ENCODE measurements around the gene FNDC10. TPM values are rescaled to one million over a fixed set of nuclear protein-coding genes. Genes with fewer than 3 reads are reported as not detected.

FNDC10 gene
- total and polyA plus RNA-seq, 5 donors from 2014 or later: 0.21 to 0.96 (median 0.32) TPM

GRCh38 chr1:1616045-1616790, 16.3 kb upstream of the FNDC10 start:
- Mint-ChIP-seq H3K9me3 (peaks cover 0 to 1% (median 0%) of the 10 kb centered on the region in 7 donors), H3K4me3 (peak overlapping the region; percentile 85 to 90 (median 87)), H3K4me1 (peaks cover 5 to 30% (median 13%) of the 10 kb centered on the region in 4 donors), H3K27me3 (no peaks in the 10 kb centered on the region), H3K36me3 (peaks cover 5% of the 10 kb centered on the region), H3K27ac (peak overlapping the region; percentile 67 to 83 (median 77))
- DNase-seq (peak in 2 of 3 donors; percentile 42 to 46), ATAC-seq (ENCODE audit: low read depth in 2 of 2) (peak in 1 of 2 donors; percentile 3)
- Histone ChIP-seq H3K27ac (ENCODE audit: insufficient read depth, low read length, poor library complexity, severe bottlenecking) (peak overlapping the region; percentile 100), H3K4me3 (ENCODE audit: low read depth, low read length) (no peak overlapping the region), H3K4me1 (ENCODE audit: control insufficient read depth, insufficient read depth, low read length, poor library complexity, severe bottlenecking) (peaks cover 27% of the 10 kb centered on the region), H3K27me3 (ENCODE audit: control insufficient read depth, insufficient read depth, low read length) (no peaks in the 10 kb centered on the region), H3K36me3 (ENCODE audit: control insufficient read depth, insufficient read depth, low read length) (peaks cover 2% of the 10 kb centered on the region), H3K9me3 (ENCODE audit: control insufficient read depth in 2 of 2, low read length in 2 of 2) (no peaks in the 10 kb centered on the region)

GRCh38 chr1:1615256-1616044, 15.5 kb upstream of the FNDC10 start, which contains the start of gene MIB2:
Gene MIB2, plus strand, starts transcription at chr1:1615500. Its CDS starts 7,953 bp downstream, at chr1:1623453.
- Histone ChIP-seq H3K27me3 (ENCODE audit: control insufficient read depth, insufficient read depth, low read length) (no peaks in the 10 kb centered on the region), H3K36me3 (ENCODE audit: control insufficient read depth, insufficient read depth, low read length) (peaks cover 2% of the 10 kb centered on the region), H3K4me1 (ENCODE audit: control insufficient read depth, insufficient read depth, low read length, poor library complexity, severe bottlenecking) (peaks cover 27% of the 10 kb centered on the region), H3K27ac (ENCODE audit: insufficient read depth, low read length, poor library complexity, severe bottlenecking) (peak within 1 kb of the TSS; percentile 100), H3K4me3 (ENCODE audit: low read depth, low read length) (peak within 1 kb of the TSS; percentile 80), H3K9me3 (ENCODE audit: control insufficient read depth in 2 of 2, low read length in 2 of 2) (no peaks in the 10 kb centered on the region)
- Mint-ChIP-seq H3K36me3 (peaks cover 5% of the 10 kb centered on the region), H3K27ac (peak within 1 kb of the TSS; percentile 95 to 97 (median 97)), H3K27me3 (no peaks in the 10 kb centered on the region), H3K9me3 (peaks cover 0 to 1% (median 0%) of the 10 kb centered on the region in 7 donors), H3K4me1 (peaks cover 5 to 32% (median 13%) of the 10 kb centered on the region in 4 donors), H3K4me3 (peak within 1 kb of the TSS; percentile 95 to 98 (median 96))
- ATAC-seq (ENCODE audit: low read depth in 2 of 2) (peak; percentile 84 to 87), DNase-seq (peak; percentile 97 to 99 (median 98))

DNA sequence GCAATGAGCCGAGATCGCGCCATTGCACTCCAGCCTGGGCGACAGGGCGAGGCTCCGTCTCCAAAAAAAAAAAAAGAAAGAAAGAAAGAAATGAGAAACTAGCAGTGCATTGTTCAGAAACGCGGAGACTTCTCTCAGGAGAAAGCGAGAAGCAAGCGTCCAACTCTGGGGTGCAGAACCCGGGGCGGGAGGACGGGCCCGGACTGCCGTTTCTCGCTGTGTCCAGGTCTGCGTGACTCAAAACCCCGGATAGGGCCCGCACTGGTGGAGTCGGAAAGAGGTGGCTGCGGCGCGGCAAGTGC, 15.0 kb upstream of the FNDC10 start:
- Mint-ChIP-seq H3K36me3 (peaks cover 5% of the 10 kb centered on the region), H3K9me3 (peaks cover 0 to 1% (median 0%) of the 10 kb centered on the region in 7 donors), H3K27me3 (no peaks in the 10 kb centered on the region), H3K4me1 (peaks cover 5 to 32% (median 13%) of the 10 kb centered on the region in 4 donors), H3K4me3 (peak overlapping the region; percentile 95 to 98 (median 96)), H3K27ac (peak overlapping the region; percentile 95 to 97 (median 97))
- Histone ChIP-seq H3K4me1 (ENCODE audit: control insufficient read depth, insufficient read depth, low read length, poor library complexity, severe bottlenecking) (peaks cover 27% of the 10 kb centered on the region), H3K27ac (ENCODE audit: insufficient read depth, low read length, poor library complexity, severe bottlenecking) (peak overlapping the region; percentile 100), H3K27me3 (ENCODE audit: control insufficient read depth, insufficient read depth, low read length) (no peaks in the 10 kb centered on the region), H3K4me3 (ENCODE audit: low read depth, low read length) (peak overlapping the region; percentile 80), H3K36me3 (ENCODE audit: control insufficient read depth, insufficient read depth, low read length) (peaks cover 2% of the 10 kb centered on the region), H3K9me3 (ENCODE audit: control insufficient read depth in 2 of 2, low read length in 2 of 2) (no peaks in the 10 kb centered on the region)
- DNase-seq (no peak), ATAC-seq (ENCODE audit: low read depth in 2 of 2) (no peak)

- Mint-ChIP-seq H3K27me3 (no peaks in the 10 kb centered on the region), H3K4me3 (peak overlapping the region; percentile 95 to 98 (median 96)), H3K9me3 (peaks cover 0 to 1% (median 0%) of the 10 kb centered on the region in 7 donors), H3K27ac (peak overlapping the region; percentile 95 to 97 (median 97)), H3K4me1 (peaks cover 5 to 32% (median 13%) of the 10 kb centered on the region in 4 donors), H3K36me3 (peaks cover 5% of the 10 kb centered on the region)
- Histone ChIP-seq H3K27me3 (ENCODE audit: control insufficient read depth, insufficient read depth, low read length) (no peaks in the 10 kb centered on the region), H3K4me1 (ENCODE audit: control insufficient read depth, insufficient read depth, low read length, poor library complexity, severe bottlenecking) (peaks cover 27% of the 10 kb centered on the region), H3K36me3 (ENCODE audit: control insufficient read depth, insufficient read depth, low read length) (peaks cover 2% of the 10 kb centered on the region), H3K4me3 (ENCODE audit: low read depth, low read length) (peak overlapping the region; percentile 80), H3K9me3 (ENCODE audit: control insufficient read depth in 2 of 2, low read length in 2 of 2) (no peaks in the 10 kb centered on the region), H3K27ac (ENCODE audit: insufficient read depth, low read length, poor library complexity, severe bottlenecking) (peak overlapping the region; percentile 100)
- DNase-seq (peak in 2 of 3 donors; percentile 56 to 66), ATAC-seq (ENCODE audit: low read depth in 2 of 2) (no peak)
Observed at GRCh38 chr1:1614204-1614953, 14.4 kb upstream of the FNDC10 start.

- DNase-seq (no peak), ATAC-seq (ENCODE audit: low read depth in 2 of 2) (no peak)
- Histone ChIP-seq H3K27me3 (ENCODE audit: control insufficient read depth, insufficient read depth, low read length) (no peaks in the 10 kb centered on the region), H3K4me1 (ENCODE audit: control insufficient read depth, insufficient read depth, low read length, poor library complexity, severe bottlenecking) (peaks cover 27% of the 10 kb centered on the region), H3K27ac (ENCODE audit: insufficient read depth, low read length, poor library complexity, severe bottlenecking) (peak overlapping the region; percentile 100), H3K36me3 (ENCODE audit: control insufficient read depth, insufficient read depth, low read length) (peaks cover 2% of the 10 kb centered on the region), H3K9me3 (ENCODE audit: control insufficient read depth in 2 of 2, low read length in 2 of 2) (no peaks in the 10 kb centered on the region), H3K4me3 (ENCODE audit: low read depth, low read length) (peak overlapping the region; percentile 80)
- H3K9me3 Mint-ChIP-seq: peaks cover 0 to 1% (median 0%) of the 10 kb centered on the region in 7 donors
- H3K27me3 Mint-ChIP-seq: no peaks in the 10 kb centered on the region
- peak overlapping the region; percentile 80 to 97 (median 96) for H3K4me3 Mint-ChIP-seq
- peaks cover 5 to 33% (median 13%) of the 10 kb centered on the region in 4 donors for H3K4me1 Mint-ChIP-seq
- peaks cover 5% of the 10 kb centered on the region for H3K36me3 Mint-ChIP-seq
- peak overlapping the region; percentile 95 to 97 (median 97) for H3K27ac Mint-ChIP-seq
Observed at GRCh38 chr1:1613509-1614082, 13.7 kb upstream of the FNDC10 start.

DNA sequence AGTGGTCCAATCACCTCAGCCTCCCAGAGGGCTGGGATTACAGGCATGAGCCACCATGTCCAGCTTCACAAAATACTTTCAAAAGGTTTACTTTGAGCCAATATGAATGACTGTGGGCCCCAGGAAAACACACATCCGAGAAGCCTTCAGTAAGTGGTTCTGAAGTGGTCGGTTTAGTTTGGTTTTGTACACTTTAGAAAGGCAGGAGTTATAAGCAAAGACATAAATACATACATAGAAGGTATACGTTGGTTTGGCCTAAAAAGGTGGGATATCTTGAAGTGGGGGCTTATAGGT, 12.1 kb upstream of the FNDC10 start:
- no peak for ATAC-seq (ENCODE audit: low read depth in 2 of 2)
- H3K4me3 Mint-ChIP-seq: peak overlapping the region; percentile 11 to 79 (median 64)
- H3K27ac Mint-ChIP-seq: no peak overlapping the region
- peaks cover 27% of the 10 kb centered on the region for H3K4me1 ChIP-seq (ENCODE audit: control insufficient read depth, insufficient read depth, low read length, poor library complexity, severe bottlenecking)
- no peaks in the 10 kb centered on the region for H3K27me3 ChIP-seq (ENCODE audit: control insufficient read depth, insufficient read depth, low read length)
- no peaks in the 10 kb centered on the region for H3K36me3 ChIP-seq (ENCODE audit: control insufficient read depth, insufficient read depth, low read length)
- H3K4me3 ChIP-seq (ENCODE audit: low read depth, low read length): no peak overlapping the region
- H3K9me3 Mint-ChIP-seq: peaks cover 0 to 1% (median 0%) of the 10 kb centered on the region in 7 donors
- no peaks in the 10 kb centered on the region for H3K27me3 Mint-ChIP-seq
- H3K36me3 Mint-ChIP-seq: no peaks in the 10 kb centered on the region
- H3K9me3 ChIP-seq (ENCODE audit: control insufficient read depth in 2 of 2, low read length in 2 of 2): no peaks in the 10 kb centered on the region
- no peak overlapping the region for H3K27ac ChIP-seq (ENCODE audit: insufficient read depth, low read length, poor library complexity, severe bottlenecking)
- peaks cover 6 to 35% (median 18%) of the 10 kb centered on the region in 4 donors for H3K4me1 Mint-ChIP-seq
- DNase-seq: no peak

DNA sequence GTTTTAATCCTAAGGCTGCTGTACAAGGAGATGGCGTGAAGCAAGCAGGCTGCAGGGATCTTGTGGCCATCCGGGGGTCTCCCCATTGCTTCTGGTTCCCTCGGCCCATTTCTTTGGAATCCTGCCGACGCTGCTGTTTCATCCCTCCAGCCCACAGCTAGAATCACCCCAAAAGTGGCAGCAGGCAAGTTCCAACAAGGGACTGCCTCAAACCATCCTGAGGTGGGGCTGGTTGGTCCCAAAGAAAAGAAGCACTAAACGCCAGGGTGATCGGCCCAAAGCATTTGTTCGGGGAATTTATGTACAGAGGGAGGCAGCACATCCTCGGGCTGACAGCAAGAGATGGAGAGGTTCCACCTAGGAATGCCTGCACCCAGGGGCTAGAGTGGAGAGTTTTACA, 10.9 kb upstream of the FNDC10 start:
- Mint-ChIP-seq H3K27me3 (no peaks in the 10 kb centered on the region), H3K4me1 (peaks cover 9 to 38% (median 22%) of the 10 kb centered on the region in 4 donors), H3K4me3 (peak overlapping the region in 2 of 4 donors; percentile 35 to 63), H3K27ac (peak overlapping the region; percentile 39 to 77 (median 71)), H3K36me3 (no peaks in the 10 kb centered on the region), H3K9me3 (peaks cover 0 to 1% (median 0%) of the 10 kb centered on the region in 7 donors)
- Histone ChIP-seq H3K27me3 (ENCODE audit: control insufficient read depth, insufficient read depth, low read length) (no peaks in the 10 kb centered on the region), H3K36me3 (ENCODE audit: control insufficient read depth, insufficient read depth, low read length) (no peaks in the 10 kb centered on the region), H3K4me1 (ENCODE audit: control insufficient read depth, insufficient read depth, low read length, poor library complexity, severe bottlenecking) (peaks cover 26% of the 10 kb centered on the region), H3K4me3 (ENCODE audit: low read depth, low read length) (no peak overlapping the region), H3K27ac (ENCODE audit: insufficient read depth, low read length, poor library complexity, severe bottlenecking) (no peak overlapping the region), H3K9me3 (ENCODE audit: control insufficient read depth in 2 of 2, low read length in 2 of 2) (no peaks in the 10 kb centered on the region)
- ATAC-seq (ENCODE audit: low read depth in 2 of 2) (no peak), DNase-seq (no peak)
